ENCODE results near the gene TRPV4.

DNA sequence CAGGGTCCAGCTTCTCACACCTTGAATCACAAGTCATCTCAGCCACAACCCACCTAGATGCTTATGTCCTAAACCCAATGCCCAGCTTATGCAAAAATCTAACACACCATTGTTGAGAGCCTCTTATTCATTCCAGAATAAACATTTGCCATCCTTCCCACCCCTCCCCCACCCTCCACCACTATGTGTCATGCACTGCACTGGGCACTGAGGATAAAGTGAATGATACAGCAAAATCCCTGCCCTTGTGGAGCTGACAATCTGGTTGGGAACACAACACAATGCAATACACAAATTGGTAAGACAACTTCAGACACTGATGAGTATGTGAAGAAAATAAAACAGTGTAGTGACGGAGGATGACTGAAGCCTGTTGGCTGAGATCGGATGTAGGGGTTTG is 48.6 kb upstream of the TRPV4 start:
- TF ChIP-seq, protein P1, sequence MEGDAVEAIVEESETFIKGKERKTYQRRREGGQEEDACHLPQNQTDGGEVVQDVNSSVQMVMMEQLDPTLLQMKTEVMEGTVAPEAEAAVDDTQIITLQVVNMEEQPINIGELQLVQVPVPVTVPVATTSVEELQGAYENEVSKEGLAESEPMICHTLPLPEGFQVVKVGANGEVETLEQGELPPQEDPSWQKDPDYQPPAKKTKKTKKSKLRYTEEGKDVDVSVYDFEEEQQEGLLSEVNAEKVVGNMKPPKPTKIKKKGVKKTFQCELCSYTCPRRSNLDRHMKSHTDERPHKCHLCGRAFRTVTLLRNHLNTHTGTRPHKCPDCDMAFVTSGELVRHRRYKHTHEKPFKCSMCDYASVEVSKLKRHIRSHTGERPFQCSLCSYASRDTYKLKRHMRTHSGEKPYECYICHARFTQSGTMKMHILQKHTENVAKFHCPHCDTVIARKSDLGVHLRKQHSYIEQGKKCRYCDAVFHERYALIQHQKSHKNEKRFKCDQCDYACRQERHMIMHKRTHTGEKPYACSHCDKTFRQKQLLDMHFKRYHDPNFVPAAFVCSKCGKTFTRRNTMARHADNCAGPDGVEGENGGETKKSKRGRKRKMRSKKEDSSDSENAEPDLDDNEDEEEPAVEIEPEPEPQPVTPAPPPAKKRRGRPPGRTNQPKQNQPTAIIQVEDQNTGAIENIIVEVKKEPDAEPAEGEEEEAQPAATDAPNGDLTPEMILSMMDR (IDR thresholded peaks at IDR 0.05; ENCODE audit: borderline replicate concordance, extremely low read depth, low read length, poor library complexity, severe bottlenecking): no peak
- TF ChIP-seq EZH2 (IDR thresholded peaks at IDR 0.05; ENCODE audit: borderline replicate concordance, low read depth, low read length, severe bottlenecking): no peak

Data from DND-41 (cell line).